HG02981 (cell line): ENCODE data around the gene GRK1.

ENCODE experiments used
- ATAC-seq: cut with Tn5 transposase; IDR thresholded peaks from one replicate; pipeline ENCODE4 v1.9.1; 2021; ENCODE audit warnings: mild to moderate bottlenecking, moderate library complexity; ENCODE audit not compliant: unreplicated experiment

GRK1 gene

GRCh38 chr13:113754691-113755090 lies 87.7 kb downstream of the GRK1 start:
- no peak for ATAC-seq

- no peak for ATAC-seq
These were observed 89.5 kb downstream of the GRK1 start for GRCh38 chr13:113756441-113757097.

- peak; percentile 72 for ATAC-seq
These were observed 91.9 kb downstream of the GRK1 start, which contains the start of gene TMEM255B for GRCh38 chr13:113758651-113759524. TSS of gene TMEM255B (plus strand) at chr13:113759226. CDS start at chr13:113759270, 44 bp downstream.

GRCh38 chr13:113759525-113760137 lies 92.6 kb downstream of the GRK1 start:
- peak; percentile 7 for ATAC-seq

- ATAC-seq, result no peak
These were observed 94.1 kb downstream of the GRK1 start for GRCh38 chr13:113761136-113761535.

- no peak for ATAC-seq
These were observed 95.1 kb downstream of the GRK1 start for GRCh38 chr13:113762075-113762474.

- no peak for ATAC-seq
These were observed 95.5 kb downstream of the GRK1 start for GRCh38 chr13:113762538-113762937.

- ATAC-seq, result no peak
These were observed 96.2 kb downstream of the GRK1 start for GRCh38 chr13:113763254-113763653.

- ATAC-seq, result no peak
These were observed 97.2 kb downstream of the GRK1 start for GRCh38 chr13:113763961-113764792.

GRCh38 chr13:113764793-113765563 lies 98.0 kb downstream of the GRK1 start:
- ATAC-seq, result no peak

GRCh38 chr13:113765564-113765910 lies 98.5 kb downstream of the GRK1 start:
- ATAC-seq, result no peak

GRCh38 chr13:113766035-113766800 lies 99.2 kb downstream of the GRK1 start:
- ATAC-seq, result no peak

- ATAC-seq, result no peak
These were observed 100.3 kb downstream of the GRK1 start for GRCh38 chr13:113767366-113767765.

GRCh38 chr13:113768018-113768905 lies 101.2 kb downstream of the GRK1 start:
- ATAC-seq, result no peak

- no peak for ATAC-seq
These were observed 102.1 kb downstream of the GRK1 start for GRCh38 chr13:113769106-113769505.

- ATAC-seq, result no peak
These were observed 102.9 kb downstream of the GRK1 start for GRCh38 chr13:113769881-113770280.

- ATAC-seq, result no peak
These were observed 103.4 kb downstream of the GRK1 start for GRCh38 chr13:113770441-113770840.

GRCh38 chr13:113770937-113771336 lies 103.9 kb downstream of the GRK1 start:
- ATAC-seq, result no peak
